GM21515 (cell line): ENCODE measurements around the gene MGAT4C.

Experiments used
- ATAC-seq: cut with Tn5 transposase; IDR thresholded peaks from one replicate; pipeline ENCODE4 v1.9.1; 2021; ENCODE audit not compliant: unreplicated experiment

Gene MGAT4C

GRCh38 chr12:85983601-85984000, 272.6 kb downstream of the MGAT4C start:
- ATAC-seq: no peak

GRCh38 chr12:85979641-85980040, 276.6 kb downstream of the MGAT4C start:
- ATAC-seq: no peak

GRCh38 chr12:85975716-85976115, 280.5 kb downstream of the MGAT4C start:
- ATAC-seq: no peak

GRCh38 chr12:85971800-85972199, 284.4 kb downstream of the MGAT4C start:
- ATAC-seq: no peak

GRCh38 chr12:85968606-85969005, 287.6 kb downstream of the MGAT4C start:
- ATAC-seq: no peak

GRCh38 chr12:85963326-85963725, 292.9 kb downstream of the MGAT4C start:
- ATAC-seq: no peak

GRCh38 chr12:85956081-85956480, 300.1 kb downstream of the MGAT4C start:
- no peak for ATAC-seq

- ATAC-seq: no peak
Observed at GRCh38 chr12:85955127-85955526, 301.1 kb downstream of the MGAT4C start.

- ATAC-seq: no peak
Observed at GRCh38 chr12:85951823-85952222, 304.4 kb downstream of the MGAT4C start.

GRCh38 chr12:85949253-85949652, 306.9 kb downstream of the MGAT4C start:
- no peak for ATAC-seq

GRCh38 chr12:85948340-85948739, 307.9 kb downstream of the MGAT4C start:
- ATAC-seq: no peak

GRCh38 chr12:85947286-85947685, 308.9 kb downstream of the MGAT4C start:
- no peak for ATAC-seq

- ATAC-seq: no peak
Observed at GRCh38 chr12:85946375-85946774, 309.8 kb downstream of the MGAT4C start.

GRCh38 chr12:85927166-85927565, 329.0 kb downstream of the MGAT4C start:
- ATAC-seq: no peak

- ATAC-seq: no peak
Observed at GRCh38 chr12:85923767-85924331, 332.3 kb downstream of the MGAT4C start.

- ATAC-seq: peak; percentile 46
Observed at GRCh38 chr12:85920324-85920947, 335.8 kb downstream of the MGAT4C start.
